ENCODE data around the gene SMCHD1.
"Not testable (repeated sequence)": the region's sequence is repeated elsewhere in the genome, so short reads cannot be mapped to it uniquely, and the experiment has no call there.

GRCh38 chr18:2740082-2740481 lies 84.6 kb downstream of the SMCHD1 start:
- TF ChIP-seq, protein P1, sequence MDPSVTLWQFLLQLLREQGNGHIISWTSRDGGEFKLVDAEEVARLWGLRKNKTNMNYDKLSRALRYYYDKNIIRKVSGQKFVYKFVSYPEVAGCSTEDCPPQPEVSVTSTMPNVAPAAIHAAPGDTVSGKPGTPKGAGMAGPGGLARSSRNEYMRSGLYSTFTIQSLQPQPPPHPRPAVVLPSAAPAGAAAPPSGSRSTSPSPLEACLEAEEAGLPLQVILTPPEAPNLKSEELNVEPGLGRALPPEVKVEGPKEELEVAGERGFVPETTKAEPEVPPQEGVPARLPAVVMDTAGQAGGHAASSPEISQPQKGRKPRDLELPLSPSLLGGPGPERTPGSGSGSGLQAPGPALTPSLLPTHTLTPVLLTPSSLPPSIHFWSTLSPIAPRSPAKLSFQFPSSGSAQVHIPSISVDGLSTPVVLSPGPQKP (IDR thresholded peaks at IDR 0.05; ENCODE audit: low read depth, low read length) = not testable (repeated sequence)
- TF ChIP-seq, protein P2, sequence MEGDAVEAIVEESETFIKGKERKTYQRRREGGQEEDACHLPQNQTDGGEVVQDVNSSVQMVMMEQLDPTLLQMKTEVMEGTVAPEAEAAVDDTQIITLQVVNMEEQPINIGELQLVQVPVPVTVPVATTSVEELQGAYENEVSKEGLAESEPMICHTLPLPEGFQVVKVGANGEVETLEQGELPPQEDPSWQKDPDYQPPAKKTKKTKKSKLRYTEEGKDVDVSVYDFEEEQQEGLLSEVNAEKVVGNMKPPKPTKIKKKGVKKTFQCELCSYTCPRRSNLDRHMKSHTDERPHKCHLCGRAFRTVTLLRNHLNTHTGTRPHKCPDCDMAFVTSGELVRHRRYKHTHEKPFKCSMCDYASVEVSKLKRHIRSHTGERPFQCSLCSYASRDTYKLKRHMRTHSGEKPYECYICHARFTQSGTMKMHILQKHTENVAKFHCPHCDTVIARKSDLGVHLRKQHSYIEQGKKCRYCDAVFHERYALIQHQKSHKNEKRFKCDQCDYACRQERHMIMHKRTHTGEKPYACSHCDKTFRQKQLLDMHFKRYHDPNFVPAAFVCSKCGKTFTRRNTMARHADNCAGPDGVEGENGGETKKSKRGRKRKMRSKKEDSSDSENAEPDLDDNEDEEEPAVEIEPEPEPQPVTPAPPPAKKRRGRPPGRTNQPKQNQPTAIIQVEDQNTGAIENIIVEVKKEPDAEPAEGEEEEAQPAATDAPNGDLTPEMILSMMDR (IDR thresholded peaks at IDR 0.05 in 2 of 3, conservative IDR thresholded peaks at IDR 0.05 in 1 of 3; ENCODE audit: control insufficient read depth in 2 of 3, extremely low read depth in 1 of 3, insufficient read depth in 1 of 3, low read depth in 3 of 3, low read length in 3 of 3) = not testable (repeated sequence)
- not testable (repeated sequence) for TF ChIP-seq POLR2AphosphoS5 (IDR thresholded peaks at IDR 0.05; ENCODE audit: low read length); POLR2A (IDR thresholded peaks at IDR 0.05; ENCODE audit: low read depth, low read length); MYC (IDR thresholded peaks at IDR 0.05; ENCODE audit: insufficient read depth, insufficient read length, insufficient replicate concordance, low read length, severe bottlenecking); ZNF24 (IDR thresholded peaks at IDR 0.05); YY1 (IDR thresholded peaks at IDR 0.05; ENCODE audit: low read depth, low read length)
- TF ChIP-seq, protein P3, sequence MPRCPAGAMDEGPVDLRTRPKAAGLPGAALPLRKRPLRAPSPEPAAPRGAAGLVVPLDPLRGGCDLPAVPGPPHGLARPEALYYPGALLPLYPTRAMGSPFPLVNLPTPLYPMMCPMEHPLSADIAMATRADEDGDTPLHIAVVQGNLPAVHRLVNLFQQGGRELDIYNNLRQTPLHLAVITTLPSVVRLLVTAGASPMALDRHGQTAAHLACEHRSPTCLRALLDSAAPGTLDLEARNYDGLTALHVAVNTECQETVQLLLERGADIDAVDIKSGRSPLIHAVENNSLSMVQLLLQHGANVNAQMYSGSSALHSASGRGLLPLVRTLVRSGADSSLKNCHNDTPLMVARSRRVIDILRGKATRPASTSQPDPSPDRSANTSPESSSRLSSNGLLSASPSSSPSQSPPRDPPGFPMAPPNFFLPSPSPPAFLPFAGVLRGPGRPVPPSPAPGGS (IDR thresholded peaks at IDR 0.05; ENCODE audit: borderline replicate concordance, insufficient read depth, low read depth, low read length, poor library complexity, severe bottlenecking) = not testable (repeated sequence)
